Stimulated activated naive CD8-positive, alpha-beta T cell treated with anti-CD3 and anti-CD28 coated beads, Interleukin-15, Interleukin-2, amounts not matched to agents 100 ng/mL and 50 ng/mL, for 24 hours (primary cell): ENCODE data around the gene GSC2.

Experiments used
- H3K27ac Mint-ChIP-seq: one replicate; pipeline ENCODE4 v1.8.0; 2021; ENCODE audit warnings: mild to moderate bottlenecking, mixed read lengths
- H3K27me3 Mint-ChIP-seq: one replicate; pipeline ENCODE4 v1.8.0; 2021; ENCODE audit warnings: mixed read lengths
- H3K36me3 Mint-ChIP-seq: one replicate; pipeline ENCODE4 v1.8.0; 2021; ENCODE audit warnings: low read depth, mixed read lengths
- H3K4me1 Mint-ChIP-seq: one replicate; pipeline ENCODE4 v1.8.0; 2021; ENCODE audit warnings: low read depth, mixed read lengths
- H3K4me3 Mint-ChIP-seq: one replicate; pipeline ENCODE4 v1.8.0; 2021; ENCODE audit warnings: mild to moderate bottlenecking, mixed read lengths
- H3K9me3 Mint-ChIP-seq: one replicate; pipeline ENCODE4 v1.8.0; 2021; ENCODE audit warnings: mixed read lengths

The GSC2 gene

GRCh38 chr22:19149991-19150390 is at the start of gene GSC2:
Gene GSC2 (minus strand): TSS chr22:19150292. CDS start chr22:19150283, 9 bp downstream.
- no peaks in the 10 kb centered on the region for H3K36me3 Mint-ChIP-seq
- peaks cover 47% of the 10 kb centered on the region for H3K27me3 Mint-ChIP-seq
- H3K4me1 Mint-ChIP-seq = peaks cover 7% of the 10 kb centered on the region
- H3K9me3 Mint-ChIP-seq = no peaks in the 10 kb centered on the region
- no peak within 1 kb of the TSS for H3K27ac Mint-ChIP-seq
- peak within 1 kb of the TSS; percentile 54 for H3K4me3 Mint-ChIP-seq

DNA sequence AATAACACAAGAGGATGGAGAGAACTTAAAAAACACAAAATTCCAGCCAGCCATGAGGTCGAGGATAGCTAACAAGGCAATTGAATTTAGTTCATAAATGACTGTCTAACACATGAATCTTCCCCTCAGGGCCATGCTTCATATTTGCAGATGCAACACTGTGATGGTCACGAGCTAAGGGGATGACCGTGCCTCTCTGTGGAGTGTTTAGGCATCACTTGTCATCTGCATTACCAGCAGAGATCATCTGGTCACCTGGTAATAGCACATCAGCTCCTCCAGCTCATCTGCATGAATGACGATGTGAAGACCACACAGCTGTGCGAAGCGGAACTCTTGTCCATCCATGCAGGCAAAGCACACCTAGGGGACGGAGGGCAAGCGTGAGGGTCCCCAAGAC is 49.4 kb upstream of the GSC2 start:
- Mint-ChIP-seq H3K27ac (no peak overlapping the region), H3K27me3 (peaks cover 5% of the 10 kb centered on the region), H3K4me1 (peaks cover 11% of the 10 kb centered on the region), H3K4me3 (no peak overlapping the region), H3K9me3 (no peaks in the 10 kb centered on the region), H3K36me3 (no peaks in the 10 kb centered on the region)

DNA sequence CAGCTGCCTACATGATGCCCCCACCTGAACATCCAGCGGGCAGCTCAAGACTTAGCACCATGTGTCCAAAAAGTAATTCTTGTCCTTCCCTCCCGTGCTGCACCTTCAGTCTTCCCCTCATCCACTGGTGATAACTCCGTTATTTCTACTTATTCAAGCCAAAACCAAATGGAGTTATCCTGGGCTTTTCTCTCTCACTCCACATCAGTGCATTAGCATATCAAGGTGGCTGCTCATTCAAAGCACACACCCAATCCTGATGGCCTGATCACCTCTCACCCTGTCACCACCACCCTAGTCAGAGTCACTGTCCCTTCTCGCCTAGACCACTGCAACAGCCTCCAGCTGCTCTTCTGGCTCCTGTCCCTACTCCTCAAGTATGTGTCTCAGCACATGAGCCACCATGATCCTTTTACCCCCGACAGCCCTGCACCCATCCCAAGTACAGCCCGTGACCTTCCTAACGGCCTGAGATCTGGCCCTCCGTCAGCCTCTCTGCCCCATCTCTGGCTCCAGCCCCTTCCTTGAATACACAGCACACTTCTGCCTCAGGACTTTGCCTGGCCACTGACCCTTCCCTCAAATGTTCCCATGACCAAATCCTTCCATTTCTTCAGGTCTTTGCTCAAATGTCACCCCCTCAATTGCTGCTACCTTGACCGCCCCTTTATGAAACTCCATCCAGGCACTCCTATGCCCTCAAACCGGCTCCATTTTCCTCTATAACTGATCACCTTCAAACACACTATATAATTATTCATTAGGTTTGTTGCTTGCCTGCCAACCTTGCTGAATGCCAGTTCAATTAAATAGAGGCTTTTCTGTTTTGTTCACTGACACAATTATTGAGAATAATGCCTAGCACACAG is 48.1 kb upstream of the GSC2 start:
- Mint-ChIP-seq H3K9me3 (no peaks in the 10 kb centered on the region), H3K36me3 (no peaks in the 10 kb centered on the region), H3K27me3 (no peaks in the 10 kb centered on the region), H3K4me1 (peaks cover 11% of the 10 kb centered on the region), H3K4me3 (no peak overlapping the region), H3K27ac (no peak overlapping the region)

DNA sequence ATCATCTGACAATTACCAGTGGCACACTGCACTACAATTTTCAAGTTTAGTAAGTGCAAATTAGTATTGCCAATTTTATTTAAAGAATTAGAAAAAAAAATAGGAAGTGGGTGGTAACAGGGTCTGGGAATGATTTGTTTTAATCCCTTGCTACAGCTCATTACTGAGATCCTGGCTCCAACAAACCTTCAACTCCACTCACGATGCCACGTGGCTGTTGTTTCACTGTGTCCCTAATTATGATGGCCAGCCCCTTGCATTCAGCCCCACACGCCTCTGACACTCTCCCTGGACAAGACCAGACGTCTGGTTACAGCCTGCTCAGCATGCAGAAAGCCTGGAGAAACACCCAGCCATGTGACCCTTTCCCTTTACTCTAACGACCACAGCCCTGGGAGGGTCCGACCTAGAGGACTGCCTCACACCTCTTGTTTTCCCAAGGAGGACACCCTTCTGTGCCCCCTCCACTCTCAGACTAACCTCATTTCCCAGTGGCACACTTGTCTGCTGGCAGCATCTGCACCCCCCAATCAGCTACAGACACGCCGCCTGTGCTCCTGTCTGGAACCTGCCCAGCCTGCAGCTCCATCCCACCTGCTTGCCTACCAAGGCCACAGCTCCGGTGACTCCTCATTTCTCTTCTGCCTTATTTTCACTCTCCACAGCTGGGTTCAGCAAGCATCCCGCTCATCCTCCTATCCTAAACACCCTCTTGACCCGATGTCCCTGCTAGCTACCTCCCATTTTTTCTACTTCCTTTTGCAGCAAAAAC is 46.9 kb upstream of the GSC2 start:
- Mint-ChIP-seq H3K27me3 (no peaks in the 10 kb centered on the region), H3K4me3 (no peak overlapping the region), H3K27ac (no peak overlapping the region), H3K4me1 (peaks cover 11% of the 10 kb centered on the region), H3K36me3 (no peaks in the 10 kb centered on the region), H3K9me3 (no peaks in the 10 kb centered on the region)

- no peaks in the 10 kb centered on the region for H3K9me3 Mint-ChIP-seq
- no peaks in the 10 kb centered on the region for H3K27me3 Mint-ChIP-seq
- peaks cover 11% of the 10 kb centered on the region for H3K4me1 Mint-ChIP-seq
- no peak overlapping the region for H3K4me3 Mint-ChIP-seq
- H3K27ac Mint-ChIP-seq = no peak overlapping the region
- no peaks in the 10 kb centered on the region for H3K36me3 Mint-ChIP-seq
Observed at GRCh38 chr22:19195796-19196731, 46.0 kb upstream of the GSC2 start.

GRCh38 chr22:19194766-19195536 is 44.9 kb upstream of the GSC2 start:
- H3K36me3 Mint-ChIP-seq = no peaks in the 10 kb centered on the region
- no peak overlapping the region for H3K4me3 Mint-ChIP-seq
- H3K4me1 Mint-ChIP-seq = peaks cover 11% of the 10 kb centered on the region
- no peak overlapping the region for H3K27ac Mint-ChIP-seq
- no peaks in the 10 kb centered on the region for H3K9me3 Mint-ChIP-seq
- no peaks in the 10 kb centered on the region for H3K27me3 Mint-ChIP-seq

DNA sequence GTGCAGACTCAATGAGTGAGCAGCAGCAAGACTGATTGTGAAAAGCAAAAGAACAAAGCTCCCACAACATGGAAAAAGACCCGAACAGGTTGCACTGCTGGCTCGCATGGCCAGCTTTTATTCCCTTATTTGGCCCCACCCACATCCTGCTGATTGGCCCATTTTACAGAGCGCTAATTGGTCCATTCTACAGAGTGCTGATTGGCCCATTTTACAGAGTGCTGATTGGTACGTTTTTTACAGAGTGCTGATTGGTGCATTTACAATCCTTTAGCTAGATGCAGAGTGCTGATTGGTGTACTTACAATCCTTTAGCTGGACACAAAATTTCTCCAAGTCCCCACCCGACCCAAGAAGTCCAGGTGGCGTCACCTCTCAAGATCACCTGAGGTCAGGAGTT is 43.8 kb upstream of the GSC2 start:
- no peaks in the 10 kb centered on the region for H3K36me3 Mint-ChIP-seq
- H3K4me3 Mint-ChIP-seq = no peak overlapping the region
- no peaks in the 10 kb centered on the region for H3K27me3 Mint-ChIP-seq
- no peaks in the 10 kb centered on the region for H3K9me3 Mint-ChIP-seq
- H3K4me1 Mint-ChIP-seq = peaks cover 11% of the 10 kb centered on the region
- H3K27ac Mint-ChIP-seq = no peak overlapping the region

GRCh38 chr22:19187716-19188563 is 37.8 kb upstream of the GSC2 start:
- Mint-ChIP-seq H3K4me3 (no peak overlapping the region), H3K9me3 (no peaks in the 10 kb centered on the region), H3K27ac (no peak overlapping the region)

GRCh38 chr22:19184276-19184997 is 34.3 kb upstream of the GSC2 start:
- no peak overlapping the region for H3K27ac Mint-ChIP-seq
- no peaks in the 10 kb centered on the region for H3K36me3 Mint-ChIP-seq
- no peak overlapping the region for H3K4me3 Mint-ChIP-seq
- no peaks in the 10 kb centered on the region for H3K9me3 Mint-ChIP-seq
- no peaks in the 10 kb centered on the region for H3K27me3 Mint-ChIP-seq
- H3K4me1 Mint-ChIP-seq = peaks cover 20% of the 10 kb centered on the region

More at GRCh38 chr22:19187716-19188563, 37.8 kb upstream of the GSC2 start:
- no peaks in the 10 kb centered on the region for H3K36me3 Mint-ChIP-seq
- H3K27me3 Mint-ChIP-seq = no peaks in the 10 kb centered on the region
- no peaks in the 10 kb centered on the region for H3K4me1 Mint-ChIP-seq

DNA sequence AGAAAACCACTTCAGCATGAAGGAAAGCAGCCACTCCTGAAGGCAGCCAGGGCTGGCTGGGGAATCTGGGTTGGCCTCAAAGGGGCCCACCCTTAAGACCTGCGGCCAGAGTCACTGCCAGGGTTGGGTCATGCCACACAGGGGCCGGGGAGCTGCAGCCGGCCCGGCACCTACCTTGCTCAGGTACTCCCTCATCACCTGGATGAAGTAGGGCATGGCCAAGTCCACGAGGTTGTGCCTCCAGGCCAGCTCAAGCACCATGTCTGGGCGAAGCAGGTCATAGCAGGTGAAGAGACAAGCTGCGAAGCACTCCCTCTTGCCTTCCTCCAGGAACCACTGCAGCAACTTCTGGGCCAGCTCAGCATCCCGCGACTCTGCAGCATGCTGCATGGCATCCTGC is 33.1 kb upstream of the GSC2 start:
- no peaks in the 10 kb centered on the region for H3K9me3 Mint-ChIP-seq
- no peaks in the 10 kb centered on the region for H3K36me3 Mint-ChIP-seq
- H3K4me3 Mint-ChIP-seq = no peak overlapping the region
- no peak overlapping the region for H3K27ac Mint-ChIP-seq
- peaks cover 23% of the 10 kb centered on the region for H3K4me1 Mint-ChIP-seq
- no peaks in the 10 kb centered on the region for H3K27me3 Mint-ChIP-seq

DNA sequence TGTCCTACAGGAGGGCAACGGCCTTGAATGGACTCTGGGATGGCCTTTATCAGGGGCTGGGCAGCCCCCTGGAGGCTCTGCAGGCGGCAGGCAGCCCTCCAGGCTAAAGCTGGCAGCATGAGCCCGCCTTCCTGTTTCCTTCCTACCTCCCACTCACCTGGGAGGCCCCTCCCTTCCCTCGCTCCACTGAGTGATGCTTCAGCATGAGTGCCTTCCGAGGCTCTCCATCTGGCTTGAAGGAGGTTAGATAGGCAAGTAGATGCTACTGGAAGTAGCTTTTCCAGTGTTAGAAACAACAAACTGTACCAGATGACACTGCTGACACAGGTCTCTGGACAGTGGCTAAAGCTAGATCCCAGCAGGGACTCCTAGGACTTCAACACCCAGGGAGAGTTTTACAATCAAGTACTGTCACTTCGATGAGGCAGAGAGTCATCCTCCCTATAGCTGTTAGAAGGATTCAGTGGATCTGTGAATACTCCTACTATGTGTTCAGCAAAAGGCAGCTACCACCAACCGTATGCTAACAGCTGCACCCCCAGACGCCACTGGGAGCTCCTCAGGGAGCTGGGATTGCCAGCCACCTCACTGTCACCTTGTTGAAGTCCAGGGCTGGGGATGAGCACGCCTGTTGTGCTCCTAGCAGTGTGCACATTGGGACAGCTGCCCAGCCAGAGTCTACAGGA is 32.5 kb upstream of the GSC2 start:
- no peaks in the 10 kb centered on the region for H3K9me3 Mint-ChIP-seq
- H3K4me1 Mint-ChIP-seq = peaks cover 23% of the 10 kb centered on the region
- no peak overlapping the region for H3K27ac Mint-ChIP-seq
- no peak overlapping the region for H3K4me3 Mint-ChIP-seq
- no peaks in the 10 kb centered on the region for H3K36me3 Mint-ChIP-seq
- H3K27me3 Mint-ChIP-seq = no peaks in the 10 kb centered on the region

- Mint-ChIP-seq H3K27me3 (no peaks in the 10 kb centered on the region), H3K27ac (peak overlapping the region; percentile 51), H3K4me1 (peaks cover 23% of the 10 kb centered on the region), H3K4me3 (no peak overlapping the region), H3K36me3 (no peaks in the 10 kb centered on the region), H3K9me3 (no peaks in the 10 kb centered on the region)
Observed at GRCh38 chr22:19181786-19182471, 31.8 kb upstream of the GSC2 start.
